GM19023 (cell line): ENCODE results near the gene GNA14.

Experiments
- ATAC-seq: cut with Tn5 transposase; IDR thresholded peaks from one replicate; pipeline ENCODE4 v1.9.1; 2021; ENCODE audit warnings: mild to moderate bottlenecking, moderate library complexity; ENCODE audit not compliant: unreplicated experiment

Gene GNA14

GRCh38 chr9:77543131-77543822, 104.8 kb downstream of the GNA14 start:
- no peak for ATAC-seq

GRCh38 chr9:77541600-77541999, 106.5 kb downstream of the GNA14 start:
- ATAC-seq, result no peak

GRCh38 chr9:77541055-77541454, 107.1 kb downstream of the GNA14 start:
- no peak for ATAC-seq

- ATAC-seq, result no peak
Observed at GRCh38 chr9:77534376-77535057, 113.6 kb downstream of the GNA14 start.

GRCh38 chr9:77533671-77534070, 114.5 kb downstream of the GNA14 start:
- ATAC-seq, result no peak

GRCh38 chr9:77532607-77533006, 115.5 kb downstream of the GNA14 start:
- ATAC-seq, result no peak

- ATAC-seq, result no peak
Observed at GRCh38 chr9:77531400-77531799, 116.7 kb downstream of the GNA14 start.

- ATAC-seq, result no peak
Observed at GRCh38 chr9:77523891-77524290, 124.2 kb downstream of the GNA14 start.

- ATAC-seq, result no peak
Observed at GRCh38 chr9:77521091-77521490, 127.0 kb downstream of the GNA14 start.

GRCh38 chr9:77518688-77519087, 129.4 kb downstream of the GNA14 start:
- ATAC-seq, result no peak

GRCh38 chr9:77516781-77517180, 131.3 kb downstream of the GNA14 start:
- no peak for ATAC-seq

- no peak for ATAC-seq
Observed at GRCh38 chr9:77514886-77515711, 133.0 kb downstream of the GNA14 start.

GRCh38 chr9:77513457-77513856, 134.7 kb downstream of the GNA14 start:
- ATAC-seq, result no peak

GRCh38 chr9:77512876-77513275, 135.2 kb downstream of the GNA14 start:
- ATAC-seq, result no peak

GRCh38 chr9:77511525-77511924, 136.6 kb downstream of the GNA14 start:
- no peak for ATAC-seq

- no peak for ATAC-seq
Observed at GRCh38 chr9:77510666-77511065, 137.5 kb downstream of the GNA14 start.

GRCh38 chr9:77508396-77508795, 139.7 kb downstream of the GNA14 start:
- ATAC-seq, result no peak

- ATAC-seq, result no peak
Observed at GRCh38 chr9:77507212-77507961, 140.7 kb downstream of the GNA14 start.

GRCh38 chr9:77505232-77505631, 142.9 kb downstream of the GNA14 start:
- ATAC-seq, result no peak

GRCh38 chr9:77502568-77502967, 145.6 kb downstream of the GNA14 start:
- no peak for ATAC-seq

GRCh38 chr9:77498891-77499290, 149.2 kb downstream of the GNA14 start:
- no peak for ATAC-seq
